Choroid plexus epithelial cell (primary cell): Measurements from ENCODE around the gene LENG9.
"Not testable (repeated sequence)": the region's sequence is repeated elsewhere in the genome, so short reads cannot be mapped to it uniquely, and the experiment has no call there.

ENCODE experiments used
- DNase-seq: peaks from one replicate; pipeline ENCODE4 v3.0.0-alpha.2; 2010; ENCODE audit warnings: low read depth
- H3K4me3 ChIP-seq: 2 replicates; pipeline ENCODE4 v1.5.1; 2011; ENCODE audit warnings: low read depth, mild to moderate bottlenecking, control low read depth, low read length, moderate library complexity
- TF ChIP-seq, protein P1 (sequence below): conservative IDR thresholded peaks from 2 replicates; pipeline ENCODE4 v1.5.1; 2011; ENCODE audit warnings: low read depth, mild to moderate bottlenecking, control low read depth, inconsistent platforms, low read length, moderate library complexity

LENG9 gene

DNA sequence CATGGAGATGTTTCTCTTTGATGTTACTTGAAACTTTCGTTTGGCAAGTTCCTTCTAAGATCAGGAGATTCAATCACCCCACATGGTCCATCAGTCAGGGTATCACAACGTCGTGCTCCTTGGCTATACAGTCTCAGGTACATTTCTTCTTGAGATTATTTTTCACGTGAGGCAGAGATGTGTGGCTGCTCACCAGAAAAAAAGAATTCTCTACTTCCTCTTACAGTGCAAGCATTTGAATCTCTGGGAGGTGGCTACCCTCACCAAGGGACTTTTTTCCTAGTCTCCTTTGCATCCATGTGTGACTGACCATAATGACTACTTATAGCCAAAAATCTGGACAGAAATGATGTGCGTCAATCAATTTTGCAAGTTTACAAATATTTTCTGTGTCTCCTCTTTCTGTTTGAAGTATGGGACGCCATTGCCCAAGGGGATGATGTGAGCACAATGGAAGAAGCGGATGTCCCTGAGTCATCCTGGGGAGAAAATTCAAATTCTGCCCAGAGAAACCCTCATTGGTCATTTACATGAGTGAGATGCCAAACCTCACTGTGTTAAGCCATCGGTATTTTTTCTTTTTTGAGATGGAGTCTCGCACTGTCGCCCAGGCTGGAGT, 30.5 kb upstream of the LENG9 start:
- no peak for DNase-seq
- TF ChIP-seq, protein P1, sequence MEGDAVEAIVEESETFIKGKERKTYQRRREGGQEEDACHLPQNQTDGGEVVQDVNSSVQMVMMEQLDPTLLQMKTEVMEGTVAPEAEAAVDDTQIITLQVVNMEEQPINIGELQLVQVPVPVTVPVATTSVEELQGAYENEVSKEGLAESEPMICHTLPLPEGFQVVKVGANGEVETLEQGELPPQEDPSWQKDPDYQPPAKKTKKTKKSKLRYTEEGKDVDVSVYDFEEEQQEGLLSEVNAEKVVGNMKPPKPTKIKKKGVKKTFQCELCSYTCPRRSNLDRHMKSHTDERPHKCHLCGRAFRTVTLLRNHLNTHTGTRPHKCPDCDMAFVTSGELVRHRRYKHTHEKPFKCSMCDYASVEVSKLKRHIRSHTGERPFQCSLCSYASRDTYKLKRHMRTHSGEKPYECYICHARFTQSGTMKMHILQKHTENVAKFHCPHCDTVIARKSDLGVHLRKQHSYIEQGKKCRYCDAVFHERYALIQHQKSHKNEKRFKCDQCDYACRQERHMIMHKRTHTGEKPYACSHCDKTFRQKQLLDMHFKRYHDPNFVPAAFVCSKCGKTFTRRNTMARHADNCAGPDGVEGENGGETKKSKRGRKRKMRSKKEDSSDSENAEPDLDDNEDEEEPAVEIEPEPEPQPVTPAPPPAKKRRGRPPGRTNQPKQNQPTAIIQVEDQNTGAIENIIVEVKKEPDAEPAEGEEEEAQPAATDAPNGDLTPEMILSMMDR, result no peak

DNA sequence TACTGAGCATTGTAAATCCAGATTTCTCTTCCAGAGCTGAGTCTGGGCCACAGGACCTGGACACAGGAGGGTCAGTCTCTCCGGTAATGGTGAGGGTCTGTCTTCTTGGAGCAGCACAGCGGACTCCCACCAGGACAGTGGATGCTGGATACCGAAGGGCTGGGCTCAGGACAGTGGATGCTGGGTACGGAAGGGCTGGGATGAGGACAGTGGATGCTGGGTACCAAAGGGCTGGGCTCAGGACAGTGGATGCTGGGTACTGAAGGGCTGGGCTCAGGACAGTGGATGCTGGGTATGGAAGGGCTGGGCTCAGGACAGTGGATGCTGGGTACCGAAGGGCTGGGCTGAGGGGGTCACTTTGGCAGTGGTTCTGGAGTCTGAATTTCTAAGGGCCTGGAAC, 29.5 kb upstream of the LENG9 start:
- not testable (repeated sequence) for H3K4me3 ChIP-seq, DNase-seq

More for the DNA sequence above, 30.5 kb upstream of the LENG9 start:
- H3K4me3 ChIP-seq, result no peak overlapping the region

DNA sequence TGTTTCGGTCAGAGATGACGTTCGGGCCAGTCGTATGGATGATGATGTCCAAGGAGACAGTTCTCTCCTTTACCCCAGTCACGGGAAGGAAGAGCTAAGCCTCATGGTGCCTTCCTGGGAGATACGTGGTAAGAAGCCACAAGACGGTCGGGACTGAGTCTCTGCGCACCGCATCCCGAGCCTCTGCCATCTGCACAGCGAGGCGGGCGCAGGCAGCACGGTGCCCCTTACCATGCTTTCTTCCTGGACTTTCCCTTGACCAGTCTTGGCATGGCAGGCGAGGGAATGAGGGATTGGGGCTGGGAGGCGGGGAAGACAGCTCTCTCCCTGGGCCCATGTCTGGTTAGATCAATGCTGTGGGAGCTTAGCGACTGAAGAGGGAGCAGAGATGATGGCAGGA, 29.0 kb upstream of the LENG9 start:
- TF ChIP-seq, protein P1, result no peak
- no peak for DNase-seq
- H3K4me3 ChIP-seq, result no peak overlapping the region

DNA sequence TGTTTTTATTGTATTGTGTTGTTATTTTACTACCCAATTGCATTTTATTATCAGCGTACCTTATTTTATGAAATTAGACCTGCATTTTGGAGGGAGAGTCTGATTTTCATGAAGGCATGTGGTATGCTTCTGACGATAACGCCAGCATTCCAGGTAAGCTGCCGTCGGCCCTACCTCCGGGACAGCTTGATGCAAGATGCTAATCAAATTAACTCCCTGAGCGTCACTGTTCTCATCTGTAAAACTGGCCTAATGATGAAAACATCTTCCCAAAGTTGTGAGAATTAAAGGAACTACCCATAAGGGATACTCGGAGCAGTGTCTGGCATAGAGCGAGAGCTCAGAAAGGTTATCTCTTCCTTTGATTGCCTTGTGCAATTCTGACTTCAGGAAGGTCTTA, 26.2 kb upstream of the LENG9 start:
- DNase-seq, result no peak
- H3K4me3 ChIP-seq, result no peak overlapping the region
- TF ChIP-seq, protein P1, result no peak

DNA sequence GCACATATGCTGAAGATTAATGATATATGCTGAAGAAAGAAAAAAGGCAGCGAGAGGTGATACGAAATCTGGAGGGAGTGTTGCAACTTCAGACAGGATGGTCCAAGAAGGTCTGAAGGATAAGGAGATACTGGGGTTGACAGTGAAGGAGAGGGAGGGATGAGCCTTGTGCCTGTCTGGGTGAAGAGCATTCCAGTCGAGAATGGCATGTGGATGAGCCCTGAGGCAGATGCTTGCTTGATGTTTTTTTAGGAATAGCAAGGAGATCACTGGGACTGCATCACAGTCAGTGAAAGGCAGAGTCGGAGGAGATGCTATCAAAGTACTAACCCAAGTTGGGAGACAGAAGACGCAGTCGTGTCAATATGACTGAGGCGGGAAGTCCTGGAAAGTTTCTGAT, 25.8 kb upstream of the LENG9 start:
- no peak overlapping the region for H3K4me3 ChIP-seq
- TF ChIP-seq, protein P1, result no peak
- no peak for DNase-seq

DNA sequence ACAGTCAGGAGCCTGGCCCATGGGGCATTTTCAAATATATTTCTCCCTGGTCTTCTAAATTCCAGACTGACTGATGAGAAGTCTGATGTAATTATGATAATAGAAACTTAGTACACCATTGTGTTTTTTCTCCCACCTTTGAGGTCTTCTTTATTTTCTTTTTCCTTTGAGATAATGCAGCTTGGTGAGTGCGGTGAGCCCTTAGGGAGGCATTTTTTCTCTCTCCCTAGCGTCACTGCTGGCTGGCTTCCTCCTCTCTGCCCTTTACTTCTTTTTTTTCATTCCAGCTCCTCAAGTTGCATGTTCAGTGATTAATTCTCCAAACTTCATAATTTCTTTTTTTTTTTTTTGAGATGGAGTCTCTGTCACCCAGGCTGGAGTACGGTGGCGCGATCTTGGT, 22.3 kb upstream of the LENG9 start:
- peak; percentile 23 for DNase-seq
- H3K4me3 ChIP-seq, result no peak overlapping the region
- TF ChIP-seq, protein P1, result no peak

DNA sequence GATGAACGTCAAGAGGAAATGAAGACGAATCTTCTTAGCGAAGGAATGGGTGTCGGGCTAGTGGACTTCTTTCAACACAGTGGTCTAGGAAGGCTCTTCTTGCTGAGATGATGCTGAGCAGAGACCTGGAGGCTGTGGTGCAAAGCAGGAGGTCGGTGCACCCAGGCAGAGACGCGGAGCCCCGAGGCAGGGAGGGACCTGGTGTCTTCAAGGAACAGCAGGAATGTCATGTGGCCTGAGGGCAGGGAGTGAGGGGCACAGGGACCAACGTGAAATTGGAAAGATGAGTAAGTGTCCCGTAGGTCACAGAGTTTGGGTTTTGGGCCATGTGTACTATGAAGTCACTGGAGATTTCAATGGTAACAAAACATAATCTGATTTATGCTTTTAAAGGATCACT, 20.9 kb upstream of the LENG9 start:
- no peak overlapping the region for H3K4me3 ChIP-seq
- no peak for DNase-seq
- TF ChIP-seq, protein P1, result no peak
